Trophoblast cell (in vitro differentiated cells and primary cell): ENCODE measurements around the gene NFXL1.

ENCODE experiments used
- DNase-seq, 2 donors: peaks; one replicate each; pipeline ENCODE4 v3.0.0-alpha.2; 2016
- H2AFZ ChIP-seq: 2 replicates; pipeline ENCODE4 v1.6.1; 2013; ENCODE audit warnings: low read length, moderate library complexity, mild to moderate bottlenecking; ENCODE audit not compliant: insufficient read depth, poor library complexity
- H2AK5ac ChIP-seq: 2 replicates; pipeline ENCODE4 v1.6.1; 2013; ENCODE audit warnings: mild to moderate bottlenecking, low read length
- H2BK120ac ChIP-seq: 2 replicates; pipeline ENCODE4 v1.6.1; 2013; ENCODE audit warnings: low read length, mild to moderate bottlenecking, moderate library complexity; ENCODE audit not compliant: insufficient read depth, poor library complexity
- H2BK12ac ChIP-seq: 2 replicates; pipeline ENCODE4 v1.6.1; 2013; ENCODE audit warnings: mild to moderate bottlenecking, low read length, moderate library complexity
- H2BK5ac ChIP-seq: 2 replicates; pipeline ENCODE4 v1.6.1; 2013; ENCODE audit warnings: low read length, low read depth, moderate library complexity, mild to moderate bottlenecking; ENCODE audit not compliant: poor library complexity
- H3K14ac ChIP-seq: 2 replicates; pipeline ENCODE4 v1.6.1; 2013; ENCODE audit warnings: mild to moderate bottlenecking, low read length
- H3K18ac ChIP-seq: 2 replicates; pipeline ENCODE4 v1.6.1; 2013; ENCODE audit warnings: mild to moderate bottlenecking, low read length
- H3K23ac ChIP-seq: 2 replicates; pipeline ENCODE4 v1.6.1; 2013; ENCODE audit warnings: low read length
- H3K27ac ChIP-seq: 2 replicates; pipeline ENCODE4 v1.5.1; 2013; ENCODE audit warnings: low read depth, mild to moderate bottlenecking, inconsistent platforms, low read length, moderate library complexity
- H3K27me3 ChIP-seq: 2 replicates; pipeline ENCODE4 v1.6.1; 2013; ENCODE audit warnings: inconsistent platforms, mild to moderate bottlenecking, low read length, moderate library complexity; ENCODE audit not compliant: insufficient read depth
- H3K36me3 ChIP-seq, 2 experiments: 1 replicate in 1 of 2; 2 replicates in 1 of 2; pipeline ENCODE4 v1.6.1; 2013; ENCODE audit warnings: low read length in 2 of 2, mild to moderate bottlenecking in 2 of 2, moderate library complexity in 1 of 2; ENCODE audit not compliant: insufficient read depth in 2 of 2, control insufficient read depth in 1 of 2
- H3K4ac ChIP-seq: 2 replicates; pipeline ENCODE4 v1.6.1; 2013; ENCODE audit warnings: low read depth, mild to moderate bottlenecking, low read length, moderate library complexity
- H3K4me1 ChIP-seq, 2 experiments: 1 replicate in 1 of 2; 2 replicates in 1 of 2; pipeline ENCODE4 v1.6.1; 2013; ENCODE audit warnings: low read length in 2 of 2, mild to moderate bottlenecking in 2 of 2, moderate library complexity in 1 of 2; ENCODE audit not compliant: insufficient read depth in 2 of 2, control insufficient read depth in 1 of 2
- H3K4me2 ChIP-seq: 2 replicates; pipeline ENCODE4 v1.6.1; 2013; ENCODE audit warnings: inconsistent platforms, mild to moderate bottlenecking, low read length, moderate library complexity
- H3K4me3 ChIP-seq: 2 replicates; pipeline ENCODE4 v1.5.1; 2013; ENCODE audit warnings: mild to moderate bottlenecking, low read depth, low read length, inconsistent platforms
- H3K79me1 ChIP-seq: one replicate; pipeline ENCODE4 v1.6.1; 2013; ENCODE audit warnings: low read length
- H3K79me2 ChIP-seq: 2 replicates; pipeline ENCODE4 v1.6.1; 2013; ENCODE audit warnings: low read length, mild to moderate bottlenecking; ENCODE audit not compliant: control insufficient read depth, insufficient read depth, poor library complexity
- H3K9ac ChIP-seq: 2 replicates; pipeline ENCODE4 v1.6.1; 2013; ENCODE audit warnings: mild to moderate bottlenecking, low read length
- H3K9me3 ChIP-seq: 2 replicates; pipeline ENCODE4 v1.6.1; 2013; ENCODE audit warnings: low read depth, mild to moderate bottlenecking, control low read depth, inconsistent platforms, low read length; ENCODE audit not compliant: insufficient read depth
- H4K12ac ChIP-seq: 2 replicates; pipeline ENCODE4 v1.6.1; 2013; ENCODE audit warnings: low read depth, mild to moderate bottlenecking, low read length, moderate library complexity
- H4K8ac ChIP-seq: 2 replicates; pipeline ENCODE4 v1.6.1; 2013; ENCODE audit warnings: low read depth, mild to moderate bottlenecking, low read length, moderate library complexity
- H4K91ac ChIP-seq: one replicate; pipeline ENCODE4 v1.6.1; 2013; ENCODE audit warnings: low read depth, mild to moderate bottlenecking, low read length, moderate library complexity
- WGBS: extraction: QIAGEN DNeasy Blood & Tissue Kit; methylation state at CpG from one replicate; pipeline ENCODE4 v1.1.7; 2013; ENCODE audit warnings: missing lambda C conversion rate; ENCODE audit not compliant: insufficient read length, insufficient coverage; ENCODE audit errors: extremely low coverage; 5-methylcytosine and 5-hydroxymethylcytosine counted together

NFXL1 gene

GRCh38 chr4:47840291-47840690, 74.1 kb downstream of the NFXL1 start:
- Histone ChIP-seq H2BK5ac (no peak overlapping the region), H3K36me3 (peaks cover 0 to 1% of the 10 kb centered on the region in 2 experiments), H4K91ac (no peak overlapping the region), H3K79me2 (peaks cover 3% of the 10 kb centered on the region), H2BK120ac (no peak overlapping the region), H3K79me1 (peaks cover 4% of the 10 kb centered on the region), H4K12ac (no peak overlapping the region), H3K9ac (no peak overlapping the region), H3K27ac (no peak overlapping the region), H4K8ac (no peak overlapping the region), H3K9me3 (no peaks in the 10 kb centered on the region), H3K23ac (no peak overlapping the region), H3K4me2 (no peak overlapping the region), H3K4me1 (peaks cover 9% of the 10 kb centered on the region in 2 experiments), H2BK12ac (no peak overlapping the region), H2AK5ac (no peak overlapping the region), H3K18ac (no peak overlapping the region), H3K4ac (no peak overlapping the region), H3K27me3 (no peaks in the 10 kb centered on the region), H2AFZ (no peak overlapping the region), H3K4me3 (no peak overlapping the region), H3K14ac (no peak overlapping the region)
- no CpG with 5 or more reads among the region's 1 CpG for WGBS
- DNase-seq, result no peak

DNA sequence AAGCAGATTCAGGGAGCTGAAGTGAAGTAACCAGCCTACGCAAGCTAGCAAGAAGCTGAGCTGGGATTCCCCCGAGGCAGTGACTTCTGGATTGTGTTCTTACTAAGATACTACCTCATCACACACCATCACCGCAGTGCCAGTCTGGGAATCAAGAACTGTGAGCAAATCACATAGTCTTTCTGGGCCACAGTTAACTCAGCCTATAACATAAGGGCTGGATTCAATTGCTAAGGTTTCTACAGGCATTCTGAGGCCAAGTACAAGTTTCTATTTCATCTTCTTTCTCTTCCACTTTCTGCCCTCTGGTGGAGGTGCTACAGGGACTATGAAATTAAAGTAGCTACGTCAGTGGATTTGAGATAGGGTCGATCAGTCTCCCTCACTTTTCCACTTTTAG, 75.1 kb downstream of the NFXL1 start:
- no peak overlapping the region for H2AK5ac ChIP-seq
- no peaks in the 10 kb centered on the region for H3K9me3 ChIP-seq
- peaks cover 0 to 1% of the 10 kb centered on the region in 2 experiments for H3K36me3 ChIP-seq
- H3K79me2 ChIP-seq, result peaks cover 3% of the 10 kb centered on the region
- no peak overlapping the region for H3K9ac ChIP-seq
- H3K23ac ChIP-seq, result no peak overlapping the region
- no peak overlapping the region for H3K4ac ChIP-seq
- H3K4me1 ChIP-seq, result peaks cover 9 to 10% of the 10 kb centered on the region in 2 experiments
- H3K4me3 ChIP-seq, result no peak overlapping the region
- peaks cover 4% of the 10 kb centered on the region for H3K79me1 ChIP-seq
- no CpG with 5 or more reads among the region's 5 CpGs for WGBS
- no peak overlapping the region for H4K8ac ChIP-seq
- H3K27me3 ChIP-seq, result no peaks in the 10 kb centered on the region
- H2AFZ ChIP-seq, result no peak overlapping the region
- no peak overlapping the region for H3K27ac ChIP-seq
- no peak overlapping the region for H2BK12ac ChIP-seq
- H4K12ac ChIP-seq, result no peak overlapping the region
- no peak overlapping the region for H2BK120ac ChIP-seq
- no peak overlapping the region for H3K4me2 ChIP-seq
- H4K91ac ChIP-seq, result no peak overlapping the region
- DNase-seq, result peak; percentile 45 to 56
- no peak overlapping the region for H3K14ac ChIP-seq
- no peak overlapping the region for H2BK5ac ChIP-seq
- H3K18ac ChIP-seq, result no peak overlapping the region

DNA sequence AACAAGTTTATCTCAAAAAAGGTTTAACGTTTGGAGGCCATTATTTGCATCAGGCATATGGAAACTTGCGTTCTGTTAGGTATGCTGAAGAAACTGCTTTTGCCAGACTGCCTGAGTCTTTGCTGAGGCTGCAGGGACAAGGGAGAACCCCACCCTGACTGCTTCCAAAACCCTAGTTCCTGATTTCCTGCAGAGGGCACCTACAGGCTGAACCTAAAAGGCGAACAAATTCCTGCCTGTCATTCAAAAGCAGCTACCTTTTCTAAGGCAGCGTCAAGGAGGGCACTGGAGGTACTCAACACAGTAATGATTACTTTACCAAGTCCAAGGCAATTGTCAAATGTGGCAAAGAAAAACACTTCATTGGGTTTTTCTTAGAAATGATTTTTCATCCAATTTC, 75.9 kb downstream of the NFXL1 start:
- H3K9ac ChIP-seq, result no peak overlapping the region
- no peak overlapping the region for H2AK5ac ChIP-seq
- H3K27me3 ChIP-seq, result no peaks in the 10 kb centered on the region
- H2BK120ac ChIP-seq, result no peak overlapping the region
- H3K14ac ChIP-seq, result no peak overlapping the region
- no peak overlapping the region for H3K23ac ChIP-seq
- H3K27ac ChIP-seq, result no peak overlapping the region
- DNase-seq, result peak in 1 of 2 donors; percentile 12
- no peaks in the 10 kb centered on the region for H3K9me3 ChIP-seq
- no peak overlapping the region for H2BK12ac ChIP-seq
- H2AFZ ChIP-seq, result no peak overlapping the region
- H3K79me1 ChIP-seq, result peaks cover 4% of the 10 kb centered on the region
- no CpG with 5 or more reads among the region's 4 CpGs for WGBS
- H3K4me1 ChIP-seq, result peaks cover 9 to 10% of the 10 kb centered on the region in 2 experiments
- H4K8ac ChIP-seq, result no peak overlapping the region
- no peak overlapping the region for H2BK5ac ChIP-seq
- peaks cover 3% of the 10 kb centered on the region for H3K79me2 ChIP-seq
- no peak overlapping the region for H3K18ac ChIP-seq
- H3K4me3 ChIP-seq, result no peak overlapping the region
- no peak overlapping the region for H4K91ac ChIP-seq
- H3K36me3 ChIP-seq, result peaks cover 0 to 1% of the 10 kb centered on the region in 2 experiments
- no peak overlapping the region for H3K4me2 ChIP-seq
- no peak overlapping the region for H3K4ac ChIP-seq
- no peak overlapping the region for H4K12ac ChIP-seq

DNA sequence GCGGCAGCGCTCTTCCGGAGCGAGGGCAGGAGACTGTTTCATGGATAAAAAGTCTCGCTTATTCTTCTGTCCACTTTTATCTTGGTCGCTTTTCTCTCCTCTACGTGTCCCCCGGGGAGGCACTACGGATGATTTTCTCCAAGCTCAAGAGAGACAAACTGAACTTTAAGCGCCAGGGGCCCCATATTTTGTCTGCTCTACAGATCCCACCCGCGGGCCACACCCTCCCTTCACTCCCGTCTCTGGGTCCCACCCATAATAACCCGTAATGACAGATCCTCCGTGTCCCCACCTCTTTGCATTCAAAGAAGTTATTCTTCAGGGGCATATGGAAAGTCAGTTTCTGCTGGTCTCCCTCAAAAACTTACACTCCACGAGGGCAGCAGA, 76.5 kb downstream of the NFXL1 start, which contains the start of gene CORIN:
Gene CORIN, minus strand, starts transcription at position 160 of the 387 bp plus-strand sequence. Its CDS starts 118 bp downstream, at position 42.
- Histone ChIP-seq H3K36me3 (peaks cover 0 to 1% of the 10 kb centered on the region in 2 experiments), H2AFZ (peak within 1 kb of the TSS; percentile 61), H3K4me3 (peak within 1 kb of the TSS; percentile 74), H3K23ac (no peak within 1 kb of the TSS), H2BK5ac (no peak within 1 kb of the TSS), H3K18ac (no peak within 1 kb of the TSS), H4K91ac (peak within 1 kb of the TSS; percentile 17), H3K79me1 (peaks cover 4% of the 10 kb centered on the region), H4K12ac (peak within 1 kb of the TSS; percentile 36), H3K4me2 (peak within 1 kb of the TSS; percentile 94), H3K79me2 (peaks cover 3% of the 10 kb centered on the region), H3K14ac (peak within 1 kb of the TSS; percentile 40), H2AK5ac (no peak within 1 kb of the TSS), H2BK120ac (no peak within 1 kb of the TSS), H3K9me3 (no peaks in the 10 kb centered on the region), H3K4ac (no peak within 1 kb of the TSS), H2BK12ac (no peak within 1 kb of the TSS), H4K8ac (peak within 1 kb of the TSS; percentile 73), H3K9ac (no peak within 1 kb of the TSS), H3K27me3 (no peaks in the 10 kb centered on the region), H3K4me1 (peaks cover 9 to 10% of the 10 kb centered on the region in 2 experiments), H3K27ac (no peak within 1 kb of the TSS)
- DNase-seq, result no peak
- WGBS, result no CpG with 5 or more reads among the region's 16 CpGs
